ENCODE data around the gene ATP2B2. TPM values are rescaled to one million over a fixed set of nuclear protein-coding genes. Genes with fewer than 3 reads are reported as not detected.
A peak's percentile ranks its signal among the peaks of the same experiment; 100 is the strongest.

The ATP2B2 gene
- total and polyA plus RNA-seq, 9 of the 15 experiments (the other 6 are each of a cell fraction or from before 2014, with no cell fraction given), result 0.06 TPM; not detected in 8

DNA sequence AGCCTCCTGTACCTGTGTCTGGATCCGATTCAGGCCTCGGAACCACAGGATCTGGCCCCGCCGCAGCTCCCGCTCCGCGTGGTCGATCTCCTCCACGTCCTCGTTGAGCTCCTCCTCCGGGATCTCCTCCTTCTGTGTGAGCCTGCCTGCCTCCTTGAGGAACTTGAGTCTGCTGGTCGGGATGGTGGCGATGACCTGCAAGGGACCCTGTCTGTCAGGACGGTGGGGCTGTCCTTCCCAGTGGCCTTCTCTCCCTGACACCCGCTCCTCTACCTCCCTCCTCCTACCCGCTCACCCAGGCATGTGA lies 167.3 kb downstream of the ATP2B2 start:
- Histone ChIP-seq H3K9me1 (ENCODE audit: control insufficient read depth, insufficient read depth, low read length) (no peaks in the 10 kb centered on the region), H3K27me3 (ENCODE audit: control insufficient read depth in 2 of 2, insufficient read depth in 2 of 2, low read length in 2 of 2) (peaks cover 59 to 97% of the 10 kb centered on the region in 2 experiments; a peak in 4 of 5 replicates), H2AFZ (ENCODE audit: low read depth, low read length) (no peak overlapping the region), H3K79me2 (ENCODE audit: control insufficient read depth, insufficient read depth, low read length) (no peaks in the 10 kb centered on the region), H3K4me3 (no peak overlapping the region), H3K36me3 (ENCODE audit: control insufficient read depth, insufficient read depth, low read length) (no peaks in the 10 kb centered on the region), H4K20me1 (replicated peaks; ENCODE audit: control insufficient read depth, insufficient read depth, low read length) (peaks cover 22% of the 10 kb centered on the region), H3K9ac (ENCODE audit: insufficient read depth in 1 of 2, low read depth in 2 of 2, low read length in 2 of 2) (peak overlapping the region in 1 of 2 experiments; percentile 37; a peak in 2 of 4 replicates), H3K27ac (ENCODE audit: extremely low read depth, low read depth, low read length) (no peak overlapping the region), H3K9me3 (replicated peaks; ENCODE audit: control insufficient read depth, insufficient read depth, low read depth, low read length) (no peaks in the 10 kb centered on the region), H3K4me2 (ENCODE audit: insufficient read depth, low read length) (no peak overlapping the region), H3K4me1 (replicated peaks in 1 of 2; ENCODE audit: control insufficient read depth in 2 of 2, insufficient read depth in 2 of 2, low read length in 2 of 2) (peaks cover 0 to 31% of the 10 kb centered on the region in 2 experiments; a peak in 2 of 5 replicates)
- no TSS peak for BruUV-seq (replicated peaks)
- FAIRE-seq, result no peak
- WGBS (ENCODE audit: insufficient coverage, low coverage, missing lambda C conversion rate), result 12% methylated on average over 16 of the region's 16 CpGs
- no peak for ATAC-seq
- CTCF ChIA-PET (ENCODE audit: low intra/inter-chr PET ratio), result no interaction called here
- DNase-seq (ENCODE audit: extremely low read depth in 1 of 4, low spot score in 3 of 4), result peak in 1 of 4 experiments; percentile 30
- POLR2A ChIA-PET, result interaction anchor here (0.5 to 1.4 kb wide), 4 partner anchors 8 to 220 kb away, joined by 3 to 6 read pairs (median 4); partner anchors contain the start of gene SEC13
- in situ Hi-C loops (cut with MboI), result no loop called here
- intact Hi-C loops (cut with micrococcal nuclease), result loop anchor here (5.0 kb wide), 1 partner anchor 69 kb away; no protein-coding TSS in a partner anchor
- TF ChIP-seq, protein P1, sequence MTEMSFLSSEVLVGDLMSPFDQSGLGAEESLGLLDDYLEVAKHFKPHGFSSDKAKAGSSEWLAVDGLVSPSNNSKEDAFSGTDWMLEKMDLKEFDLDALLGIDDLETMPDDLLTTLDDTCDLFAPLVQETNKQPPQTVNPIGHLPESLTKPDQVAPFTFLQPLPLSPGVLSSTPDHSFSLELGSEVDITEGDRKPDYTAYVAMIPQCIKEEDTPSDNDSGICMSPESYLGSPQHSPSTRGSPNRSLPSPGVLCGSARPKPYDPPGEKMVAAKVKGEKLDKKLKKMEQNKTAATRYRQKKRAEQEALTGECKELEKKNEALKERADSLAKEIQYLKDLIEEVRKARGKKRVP (CRISPR knock-in tag; IDR thresholded peaks at IDR 0.05), result no peak
- TF ChIP-seq, protein P2, sequence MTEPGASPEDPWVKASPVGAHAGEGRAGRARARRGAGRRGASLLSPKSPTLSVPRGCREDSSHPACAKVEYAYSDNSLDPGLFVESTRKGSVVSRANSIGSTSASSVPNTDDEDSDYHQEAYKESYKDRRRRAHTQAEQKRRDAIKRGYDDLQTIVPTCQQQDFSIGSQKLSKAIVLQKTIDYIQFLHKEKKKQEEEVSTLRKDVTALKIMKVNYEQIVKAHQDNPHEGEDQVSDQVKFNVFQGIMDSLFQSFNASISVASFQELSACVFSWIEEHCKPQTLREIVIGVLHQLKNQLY (CRISPR knock-in tag; conservative IDR thresholded peaks at IDR 0.05), result no peak
- TF ChIP-seq, protein P3, sequence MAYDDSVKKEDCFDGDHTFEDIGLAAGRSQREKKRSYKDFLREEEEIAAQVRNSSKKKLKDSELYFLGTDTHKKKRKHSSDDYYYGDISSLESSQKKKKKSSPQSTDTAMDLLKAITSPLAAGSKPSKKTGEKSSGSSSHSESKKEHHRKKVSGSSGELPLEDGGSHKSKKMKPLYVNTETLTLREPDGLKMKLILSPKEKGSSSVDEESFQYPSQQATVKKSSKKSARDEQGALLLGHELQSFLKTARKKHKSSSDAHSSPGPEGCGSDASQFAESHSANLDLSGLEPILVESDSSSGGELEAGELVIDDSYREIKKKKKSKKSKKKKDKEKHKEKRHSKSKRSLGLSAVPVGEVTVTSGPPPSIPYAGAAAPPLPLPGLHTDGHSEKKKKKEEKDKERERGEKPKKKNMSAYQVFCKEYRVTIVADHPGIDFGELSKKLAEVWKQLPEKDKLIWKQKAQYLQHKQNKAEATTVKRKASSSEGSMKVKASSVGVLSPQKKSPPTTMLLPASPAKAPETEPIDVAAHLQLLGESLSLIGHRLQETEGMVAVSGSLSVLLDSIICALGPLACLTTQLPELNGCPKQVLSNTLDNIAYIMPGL (CRISPR knock-in tag; IDR thresholded peaks at IDR 0.05), result no peak
- no peak for TF ChIP-seq CCAR2 (IDR thresholded peaks at IDR 0.05; ENCODE audit: low read depth, low read length)
- no peak for TF ChIP-seq ETV1 (tag; conservative IDR thresholded peaks at IDR 0.05; ENCODE audit: low read depth)
- no peak for TF ChIP-seq ZSCAN32 (CRISPR knock-in tag; IDR thresholded peaks at IDR 0.05)
- TF ChIP-seq TOE1 (IDR thresholded peaks at IDR 0.05; ENCODE audit: borderline replicate concordance), result no peak
- no peak for TF ChIP-seq TOE1 (CRISPR knock-in tag; IDR thresholded peaks at IDR 0.05; ENCODE audit: borderline replicate concordance, low read depth)
- no peak for TF ChIP-seq TEAD4 (IDR thresholded peaks at IDR 0.05; ENCODE audit: low read length)
- TF ChIP-seq TEAD4 (CRISPR knock-in tag; IDR thresholded peaks at IDR 0.05; ENCODE audit: borderline replicate concordance), result no peak
- no peak for TF ChIP-seq CEBPB (tag; IDR thresholded peaks at IDR 0.05)
- TF ChIP-seq ZC3H11A (IDR thresholded peaks at IDR 0.05; ENCODE audit: low read depth, low read length), result no peak
- TF ChIP-seq PML (IDR thresholded peaks at IDR 0.05; ENCODE audit: low read length), result no peak
- TF ChIP-seq ELF4 (CRISPR knock-in tag; IDR thresholded peaks at IDR 0.05), result no peak
- TF ChIP-seq, protein P4, sequence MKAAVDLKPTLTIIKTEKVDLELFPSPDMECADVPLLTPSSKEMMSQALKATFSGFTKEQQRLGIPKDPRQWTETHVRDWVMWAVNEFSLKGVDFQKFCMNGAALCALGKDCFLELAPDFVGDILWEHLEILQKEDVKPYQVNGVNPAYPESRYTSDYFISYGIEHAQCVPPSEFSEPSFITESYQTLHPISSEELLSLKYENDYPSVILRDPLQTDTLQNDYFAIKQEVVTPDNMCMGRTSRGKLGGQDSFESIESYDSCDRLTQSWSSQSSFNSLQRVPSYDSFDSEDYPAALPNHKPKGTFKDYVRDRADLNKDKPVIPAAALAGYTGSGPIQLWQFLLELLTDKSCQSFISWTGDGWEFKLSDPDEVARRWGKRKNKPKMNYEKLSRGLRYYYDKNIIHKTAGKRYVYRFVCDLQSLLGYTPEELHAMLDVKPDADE (conservative IDR thresholded peaks at IDR 0.05; ENCODE audit: control insufficient read depth, low read depth, low read length), result no peak
- TF ChIP-seq SMARCE1 (IDR thresholded peaks at IDR 0.05), result no peak
- TF ChIP-seq ZFP30 (CRISPR knock-in tag; IDR thresholded peaks at IDR 0.05; ENCODE audit: borderline replicate concordance), result no peak
- no peak for TF ChIP-seq HMGN3 (IDR thresholded peaks at IDR 0.05; ENCODE audit: borderline replicate concordance, extremely low read depth, insufficient read length, low read depth, low read length)
